Lung (tissue), 13 donors: Measurements from ENCODE around the gene SLC38A6. TPM values are rescaled to one million over a fixed set of nuclear protein-coding genes. Genes with fewer than 3 reads are reported as not detected.
A peak's percentile ranks its signal among the peaks of the same experiment; 100 is the strongest.

Experiments used
- ATAC-seq: fragments of 200-7000 bp; cut with Tn5 transposase; one replicate; pipeline ENCODE4 v1.9.1; 2020; ENCODE audit warnings: moderate number of reproducible peaks; ENCODE audit not compliant: insufficient read depth, low FRiP score
- DNase-seq, 3 donors: peaks; one replicate each; pipeline ENCODE4 v3.0.0-alpha.2; 2013 to 2017
- H3K27ac ChIP-seq, 2 donors: one replicate each; pipeline ENCODE4 v1.5.1; 2013; ENCODE audit warnings: mild to moderate bottlenecking in 2 of 2, moderate library complexity in 2 of 2, control low read depth in 1 of 2, inconsistent platforms in 1 of 2, low read depth in 1 of 2, low read length in 1 of 2
- H3K27me3 ChIP-seq, 3 donors: one replicate each; pipeline ENCODE4 v1.5.1; 2013; ENCODE audit warnings: low read length in 2 of 3; ENCODE audit not compliant: control insufficient read depth in 3 of 3, insufficient read depth in 3 of 3
- H3K36me3 ChIP-seq, 4 donors: one replicate each; pipeline ENCODE4 v1.5.1; 2013; ENCODE audit warnings: low read length in 4 of 4, mild to moderate bottlenecking in 1 of 4, moderate library complexity in 1 of 4; ENCODE audit not compliant: control insufficient read depth in 4 of 4, insufficient read depth in 4 of 4
- H3K4me1 ChIP-seq, 5 donors: one replicate each; pipeline ENCODE4 v1.5.1; 2013; ENCODE audit warnings: low read length in 5 of 5, mild to moderate bottlenecking in 2 of 5, moderate library complexity in 1 of 5; ENCODE audit not compliant: control insufficient read depth in 5 of 5, insufficient read depth in 5 of 5
- H3K4me3 ChIP-seq: one replicate; pipeline ENCODE4 v1.5.1; 2013; ENCODE audit warnings: mild to moderate bottlenecking, control low read depth, moderate library complexity
- H3K9ac ChIP-seq, 2 donors: one replicate each; pipeline ENCODE4 v1.5.1; 2013; ENCODE audit warnings: low read length in 2 of 2, control low read depth in 1 of 2; ENCODE audit not compliant: insufficient read depth in 1 of 2
- H3K9me3 ChIP-seq, 4 donors: one replicate each; pipeline ENCODE4 v1.5.1; 2013; ENCODE audit warnings: low read length in 3 of 4, mild to moderate bottlenecking in 1 of 4, moderate library complexity in 1 of 4; ENCODE audit not compliant: control insufficient read depth in 4 of 4, insufficient read depth in 3 of 4
- CTCF ChIP-seq: IDR thresholded peaks from 2 replicates; pipeline ENCODE4 v1.5.1; 2012; ENCODE audit warnings: mild to moderate bottlenecking; ENCODE audit errors: control extremely low read depth, extremely low read depth
- WGBS, 2 donors: extraction: QIAGEN DNeasy Blood & Tissue Kit; methylation state at CpG; one replicate each; pipeline ENCODE4 v1.1.7; 2013; 5-methylcytosine and 5-hydroxymethylcytosine counted together
- polyA plus RNA-seq, 2 donors: library from polyadenylated mRNA; stranded (reverse); fragments of 200-250 nt; gene quantifications; one replicate each; pipeline ENCODE4 v1.2.1, GENCODE V29; 2013
- small RNA-seq: library from RNA; depleted of rRNA; stranded (forward); fragments of <200 nt; gene quantifications from one replicate; pipeline ENCODE3, GENCODE V24; 2014; ENCODE audit warnings: low replicate concordance
- total RNA-seq, 2 donors: library from RNA; depleted of rRNA in 1 of 2; stranded (reverse); fragments of >200 nt in 1 of 2; gene quantifications; one replicate each; pipeline ENCODE4 v1.2.1, GENCODE V29; 2014 to 2021
- donor health status: control.
- donor health status: control.
- donor health status: Bipolar disorder and iron deficiency.
- donor health status: healthy.
- donor health status: DM: yes; HTN: yes; CAD: no.

SLC38A6 gene
- total and polyA plus RNA-seq, 4 donors: 10.0 to 62.4 (median 25.0) TPM

- DNase-seq (peak; percentile 77 to 98 (median 95)), ATAC-seq (no peak)
- no peaks in the 10 kb centered on the region for H3K27me3 ChIP-seq
- TF ChIP-seq CTCF: no peak
- H3K9ac ChIP-seq: no peak overlapping the region
- peaks cover 8 to 52% (median 15%) of the 10 kb centered on the region in 5 donors for H3K4me1 ChIP-seq
- H3K36me3 ChIP-seq: no peaks in the 10 kb centered on the region
- no peak overlapping the region for H3K4me3 ChIP-seq
- H3K9me3 ChIP-seq: peaks cover 0 to 2% (median 0%) of the 10 kb centered on the region in 4 donors
- H3K27ac ChIP-seq: no peak overlapping the region
- 63 to 83% methylated on average over 4 of the region's 4 CpGs for WGBS, 2 donors
Observed at GRCh38 chr14:61099216-61099835, 118.3 kb downstream of the SLC38A6 start.

- H3K27ac ChIP-seq: peak overlapping the region in 1 of 2 donors; percentile 89
- no peak overlapping the region for H3K4me3 ChIP-seq
- no peaks in the 10 kb centered on the region for H3K27me3 ChIP-seq
- H3K9ac ChIP-seq: peak overlapping the region in 1 of 2 donors; percentile 50
- no peak for TF ChIP-seq CTCF
- DNase-seq (peak in 2 of 3 donors; percentile 54), ATAC-seq (peak; percentile 23)
- peaks cover 8 to 69% (median 19%) of the 10 kb centered on the region in 5 donors for H3K4me1 ChIP-seq
- no peaks in the 10 kb centered on the region for H3K36me3 ChIP-seq
- 6 to 8% methylated on average over 4 of the region's 4 CpGs for WGBS, 2 donors
- H3K9me3 ChIP-seq: peaks cover 0 to 2% (median 0%) of the 10 kb centered on the region in 4 donors
Observed at GRCh38 chr14:61101803-61102548, 120.9 kb downstream of the SLC38A6 start.

Small RNA genes lying within 50 kb of the gene (small RNA-seq; reads per million reads assigned to genes)
- gene RNU6-398P: not detected

Other genes with a start within 250 kb of the SLC38A6 start
- gene MNAT1, start 246.5 kb upstream of the SLC38A6 start, total RNA-seq: 10 to 100 TPM; 25.5 to 85.5 TPM
- gene MNAT1, start 246.5 kb upstream of the SLC38A6 start, polyA plus RNA-seq: 10 to 100 TPM; 16.7 to 17.7 TPM
- gene TRMT5, start 166 bp upstream of the SLC38A6 start, total RNA-seq: 10 to 100 TPM; 10.7 to 14.7 TPM
- gene TRMT5, start 166 bp upstream of the SLC38A6 start, polyA plus RNA-seq: 1 to 10 TPM; 3.4 to 5.2 TPM